Endothelial cell of umbilical vein (primary cell): Measurements from ENCODE around the gene CEP55. TPM values are rescaled to one million over a fixed set of nuclear protein-coding genes. Genes with fewer than 3 reads are reported as not detected.

ENCODE experiments used
- BruUV-seq: library from RNA; stranded (reverse); fragments of 400-500 nt; replicated peaks from 2 replicates; lab custom pipeline; 2021; lab: Mats Ljungman, UMichigan
- CTCF ChIA-PET: fragments of 300-600, 350-600 bp; sonication (Branson Sonifier 250); formaldehyde crosslinking; loops from one replicate; lab custom pipeline; 2021; ENCODE audit warnings: antibody characterized with exemption, inconsistent platforms; lab: Charles Lee
- POLR2A ChIA-PET: fragments of 300-600, 350-600 bp; sonication (Branson Sonifier 250); formaldehyde crosslinking; loops from one replicate; lab custom pipeline; 2021; ENCODE audit warnings: antibody characterized with exemption, inconsistent platforms; lab: Charles Lee
- DNase-seq: peaks from one replicate; pipeline ENCODE4 v3.0.0-alpha.2; 2011; ENCODE audit warnings: low read depth, low spot score
- FAIRE-seq: peaks from 2 replicates; lab custom pipeline; 2011; peaks lifted over from hg19 to GRCh38; lab: Jason Lieb, UNC
- H2AFZ ChIP-seq: 2 replicates; pipeline ENCODE4 v1.6.0; 2012; ENCODE audit warnings: low read depth, low read length, control low read depth, inconsistent platforms
- H3K27ac ChIP-seq: 2 replicates; pipeline ENCODE4 v1.5.1; 2011; ENCODE audit warnings: low read depth, mild to moderate bottlenecking, control low read depth, low read length, moderate library complexity; ENCODE audit not compliant: insufficient read depth
- H3K27me3 ChIP-seq, 2 experiments: 2 replicates each; pipeline versions ENCODE4 v1.6.0 to v1.6.1; 2011; ENCODE audit warnings: low read length in 2 of 2, mixed read lengths in 1 of 2; ENCODE audit not compliant: control insufficient read depth in 2 of 2, insufficient read depth in 2 of 2
- H3K36me3 ChIP-seq, 2 experiments: 2 replicates in 1 of 2; 3 replicates in 1 of 2; pipeline ENCODE4 v1.5.1; 2011; ENCODE audit warnings: low read length in 2 of 2, mild to moderate bottlenecking in 1 of 2, moderate library complexity in 1 of 2; ENCODE audit not compliant: control insufficient read depth in 2 of 2, insufficient read depth in 2 of 2; ENCODE audit errors: extremely low read depth in 1 of 2
- H3K4me1 ChIP-seq: 3 replicates; pipeline ENCODE4 v1.5.1; 2011; ENCODE audit warnings: mild to moderate bottlenecking, low read length; ENCODE audit not compliant: control insufficient read depth, insufficient read depth; ENCODE audit errors: extremely low read depth
- H3K4me2 ChIP-seq: 2 replicates; pipeline ENCODE4 v1.6.1; 2011; ENCODE audit warnings: low read length, control low read depth, mixed read lengths; ENCODE audit not compliant: insufficient read depth
- H3K4me3 ChIP-seq, 3 experiments: fragments of 200-600 bp in 1 of 3; sonication (generic), shearing (Covaris generic) in 1 of 3; replicated peaks in 1 of 3; 2 replicates each; pipeline ENCODE4 v1.5.1; 2011 to 2016; ENCODE audit warnings: control low read depth in 3 of 3, low read length in 3 of 3, mild to moderate bottlenecking in 2 of 3, inconsistent platforms in 1 of 3, low read depth in 1 of 3, moderate library complexity in 1 of 3; ENCODE audit not compliant: insufficient read depth in 1 of 3
- H3K79me2 ChIP-seq: 2 replicates; pipeline ENCODE4 v1.6.0; 2012; ENCODE audit warnings: low read length, inconsistent platforms; ENCODE audit not compliant: control insufficient read depth, insufficient read depth
- H3K9ac ChIP-seq: replicated peaks from 2 replicates; pipeline ENCODE3; 2011; ENCODE audit warnings: low read length, control low read depth; ENCODE audit not compliant: insufficient read depth; ENCODE audit errors: extremely low read depth
- H3K9me1 ChIP-seq: replicated peaks from 3 replicates; pipeline ENCODE4 v1.6.0; 2011; ENCODE audit warnings: mild to moderate bottlenecking, low read length; ENCODE audit not compliant: control insufficient read depth, insufficient read depth; ENCODE audit errors: extremely low read depth
- H3K9me3 ChIP-seq: replicated peaks from 2 replicates; pipeline ENCODE4 v1.5.1; 2012; ENCODE audit warnings: low read length, inconsistent platforms; ENCODE audit not compliant: control insufficient read depth, insufficient read depth
- H4K20me1 ChIP-seq: replicated peaks from 2 replicates; pipeline ENCODE3; 2011; ENCODE audit warnings: mild to moderate bottlenecking, low read length; ENCODE audit not compliant: control insufficient read depth, insufficient read depth; ENCODE audit errors: extremely low read depth
- EZH2 ChIP-seq: IDR thresholded peaks from 2 replicates; pipeline ENCODE4 v1.6.1; 2012; ENCODE audit warnings: borderline replicate concordance, low read depth, mild to moderate bottlenecking, moderate library complexity, low read length, inconsistent platforms; ENCODE audit not compliant: severe bottlenecking
- FOS ChIP-seq: IDR thresholded peaks from 2 replicates; pipeline ENCODE4 v1.6.1; 2011; ENCODE audit warnings: mild to moderate bottlenecking, low read length, moderate library complexity, borderline replicate concordance; ENCODE audit not compliant: insufficient read depth
- MYC ChIP-seq: IDR thresholded peaks from one replicate; pipeline ENCODE4 v1.6.1; 2011; ENCODE audit warnings: mild to moderate bottlenecking, low read depth, low read length
- POLR2A ChIP-seq: IDR thresholded peaks from 2 replicates; pipeline ENCODE4 v1.6.1; 2012; ENCODE audit warnings: low read depth, mild to moderate bottlenecking, control low read depth, low read length
- POLR2AphosphoS5 ChIP-seq: IDR thresholded peaks from 2 replicates; pipeline ENCODE4 v1.6.1; 2012; ENCODE audit warnings: low read depth, mild to moderate bottlenecking, control low read depth, low read length, moderate library complexity; ENCODE audit not compliant: insufficient read depth
- dilution Hi-C: fragments of 300-500 bp; cut with MboI; formaldehyde crosslinking; loops from one replicate; pipeline ENCODE4 v1.15.0; 2019; ENCODE audit warnings: low sequenced_read_pairs; ENCODE audit not compliant: extremely low pct_ligation_motif_present
- intact Hi-C: fragments of 100-400 bp; cut with micrococcal nuclease; formaldehyde crosslinking; loops from one replicate; pipeline ENCODE4 v1.10.0; 2022
- polyA plus RNA-seq, 4 experiments: library from polyadenylated mRNA; depleted of rRNA in 3 of 4; stranded (reverse) in 3 of 4; unstranded in 1 of 4; fragments of >200 nt; gene quantifications; 2 replicates each; pipeline versions ENCODE4 v1.2.1 to v1.2.3, GENCODE V29; 2011 to 2012; ENCODE audit warnings: missing spikeins in 1 of 4
- total RNA-seq: library from RNA; stranded (reverse); gene quantifications from 2 replicates; pipeline ENCODE4 v1.2.3, GENCODE V29; 2021
- TF ChIP-seq, protein P1 (sequence below), 2 donors: IDR thresholded peaks; 1 replicate in 1 of 2; 2 replicates in 1 of 2; pipeline ENCODE4 v1.5.1; 2011; ENCODE audit warnings: low read length in 2 of 2, mild to moderate bottlenecking in 2 of 2, moderate library complexity in 2 of 2, control low read depth in 1 of 2, inconsistent platforms in 1 of 2, low read depth in 1 of 2; ENCODE audit not compliant: insufficient read depth in 1 of 2; ENCODE audit errors: extremely low read depth in 1 of 2

The CEP55 gene
- total and polyA plus RNA-seq, 2 donors (not counting 3 experiments of a cell fraction or from before 2014, with no cell fraction given): 17.4 to 63.0 TPM

DNA sequence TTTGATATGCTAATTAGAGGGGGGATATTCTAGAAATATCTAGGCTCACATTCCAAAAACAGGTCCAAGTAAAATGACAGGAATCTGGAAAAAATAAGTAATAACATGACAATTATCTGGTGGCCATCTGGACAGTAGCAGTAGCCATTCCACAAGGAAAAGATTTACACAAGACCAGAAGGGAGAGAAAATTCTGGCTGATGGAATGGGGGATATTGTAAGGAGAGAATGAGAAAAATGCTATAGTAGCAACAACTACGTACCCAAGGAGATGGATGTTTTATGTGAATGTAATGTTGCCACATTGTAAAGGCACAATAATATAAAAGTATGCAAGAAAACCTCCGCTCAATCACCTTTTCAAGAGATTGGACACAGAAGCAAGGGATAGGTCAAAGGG, 19.7 kb upstream of the CEP55 start:
- H3K27me3 ChIP-seq: no peaks in the 10 kb centered on the region
- H2AFZ ChIP-seq: no peak overlapping the region
- BruUV-seq: no TSS peak
- H3K4me1 ChIP-seq: peaks cover 70% of the 10 kb centered on the region
- POLR2A ChIA-PET: interaction anchor here (0.9 to 1.3 kb wide), 2 partner anchors 14 to 97 kb away, joined by 3 to 8 read pairs; no protein-coding TSS in a partner anchor
- peak overlapping the region; percentile 30 for H3K4me2 ChIP-seq
- CTCF ChIA-PET: interaction anchor here (0.6 to 1.9 kb wide), 5 partner anchors 12 to 100 kb away, joined by 3 to 10 read pairs (median 5); no protein-coding TSS in a partner anchor
- H3K4me3 ChIP-seq: no peak overlapping the region
- intact Hi-C loops (no loop called here), dilution Hi-C loops (no loop called here)
- H3K36me3 ChIP-seq: peaks cover 0 to 2% of the 10 kb centered on the region in 2 experiments
- no peaks in the 10 kb centered on the region for H3K9me3 ChIP-seq
- no peak overlapping the region for H3K9ac ChIP-seq
- DNase-seq (no peak), FAIRE-seq (no peak)
- H3K9me1 ChIP-seq: no peaks in the 10 kb centered on the region
- H4K20me1 ChIP-seq: no peaks in the 10 kb centered on the region
- TF ChIP-seq FOS (no peak), POLR2A (no peak), EZH2 (no peak), POLR2AphosphoS5 (no peak), MYC (no peak)
- TF ChIP-seq, protein P1, sequence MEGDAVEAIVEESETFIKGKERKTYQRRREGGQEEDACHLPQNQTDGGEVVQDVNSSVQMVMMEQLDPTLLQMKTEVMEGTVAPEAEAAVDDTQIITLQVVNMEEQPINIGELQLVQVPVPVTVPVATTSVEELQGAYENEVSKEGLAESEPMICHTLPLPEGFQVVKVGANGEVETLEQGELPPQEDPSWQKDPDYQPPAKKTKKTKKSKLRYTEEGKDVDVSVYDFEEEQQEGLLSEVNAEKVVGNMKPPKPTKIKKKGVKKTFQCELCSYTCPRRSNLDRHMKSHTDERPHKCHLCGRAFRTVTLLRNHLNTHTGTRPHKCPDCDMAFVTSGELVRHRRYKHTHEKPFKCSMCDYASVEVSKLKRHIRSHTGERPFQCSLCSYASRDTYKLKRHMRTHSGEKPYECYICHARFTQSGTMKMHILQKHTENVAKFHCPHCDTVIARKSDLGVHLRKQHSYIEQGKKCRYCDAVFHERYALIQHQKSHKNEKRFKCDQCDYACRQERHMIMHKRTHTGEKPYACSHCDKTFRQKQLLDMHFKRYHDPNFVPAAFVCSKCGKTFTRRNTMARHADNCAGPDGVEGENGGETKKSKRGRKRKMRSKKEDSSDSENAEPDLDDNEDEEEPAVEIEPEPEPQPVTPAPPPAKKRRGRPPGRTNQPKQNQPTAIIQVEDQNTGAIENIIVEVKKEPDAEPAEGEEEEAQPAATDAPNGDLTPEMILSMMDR (IDR thresholded peaks at IDR 0.05; ENCODE audit: extremely low read depth in 1 of 2, insufficient read depth in 1 of 2, low read depth in 1 of 2, low read length in 2 of 2): no peak
- peak overlapping the region; percentile 66 for H3K27ac ChIP-seq
- peaks cover 95% of the 10 kb centered on the region for H3K79me2 ChIP-seq
